ENCODE data around the gene SOD2. TPM values are rescaled to one million over a fixed set of nuclear protein-coding genes. Genes with fewer than 3 reads are reported as not detected.

The SOD2 gene
- total RNA-seq, 4 donors from 2014 or later = 455 to 1,833 (median 1,242) TPM

GRCh38 chr6:159687341-159687740 lies 5.7 kb downstream of the SOD2 start:
- no peak for TF ChIP-seq CTCF (IDR thresholded peaks at IDR 0.05)
- no peak for ATAC-seq (ENCODE audit: low FRiP score)
- no peak for DNase-seq (ENCODE audit: low spot score)

GRCh38 chr6:159686703-159687102 lies 6.3 kb downstream of the SOD2 start:
- ATAC-seq (ENCODE audit: low FRiP score) = no peak
- no peak for DNase-seq (ENCODE audit: low spot score)
- TF ChIP-seq CTCF (IDR thresholded peaks at IDR 0.05) = no peak

GRCh38 chr6:159686040-159686439 lies 7.0 kb downstream of the SOD2 start:
- DNase-seq (ENCODE audit: low spot score) = no peak
- ATAC-seq (ENCODE audit: low FRiP score) = no peak

GRCh38 chr6:159684013-159684304 lies 9.1 kb downstream of the SOD2 start:
- ATAC-seq (ENCODE audit: low FRiP score) (no peak), DNase-seq (ENCODE audit: low spot score) (no peak)
- no peak for TF ChIP-seq CTCF (IDR thresholded peaks at IDR 0.05)

More at GRCh38 chr6:159686040-159686439, 7.0 kb downstream of the SOD2 start:
- no peak for TF ChIP-seq CTCF (IDR thresholded peaks at IDR 0.05)

- no peak for DNase-seq (ENCODE audit: low spot score)
- no peak for ATAC-seq (ENCODE audit: low FRiP score)
- no peak for TF ChIP-seq CTCF (IDR thresholded peaks at IDR 0.05)
These were observed 10.2 kb downstream of the SOD2 start for GRCh38 chr6:159682810-159683209.

GRCh38 chr6:159682295-159682694 lies 10.7 kb downstream of the SOD2 start:
- ATAC-seq (ENCODE audit: low FRiP score) = no peak
- DNase-seq (ENCODE audit: low spot score) = no peak

More at GRCh38 chr6:159682295-159682694, 10.7 kb downstream of the SOD2 start:
- no peak for TF ChIP-seq CTCF (IDR thresholded peaks at IDR 0.05)
